ENCODE results near the gene PLCH1.
"Not testable (repeated sequence)": the region's sequence is repeated elsewhere in the genome, so short reads cannot be mapped to it uniquely, and the experiment has no call there.

Gene PLCH1

GRCh38 chr3:155416500-155417118 lies 328.3 kb downstream of the PLCH1 start:
- no peak for DNase-seq (ENCODE audit: low read depth)

- no peak for DNase-seq (ENCODE audit: low read depth)
Observed at GRCh38 chr3:155412904-155413303, 332.0 kb downstream of the PLCH1 start.

GRCh38 chr3:155411500-155412223 lies 333.2 kb downstream of the PLCH1 start:
- no peak for DNase-seq (ENCODE audit: low read depth)

GRCh38 chr3:155409336-155409735 lies 335.5 kb downstream of the PLCH1 start:
- DNase-seq (ENCODE audit: low read depth) = no peak

GRCh38 chr3:155407971-155408370 lies 336.9 kb downstream of the PLCH1 start:
- DNase-seq (ENCODE audit: low read depth) = no peak

- no peak for DNase-seq (ENCODE audit: low read depth)
Observed at GRCh38 chr3:155407331-155407730, 337.5 kb downstream of the PLCH1 start.

- DNase-seq (ENCODE audit: low read depth) = no peak
Observed at GRCh38 chr3:155404486-155404885, 340.4 kb downstream of the PLCH1 start.

GRCh38 chr3:155402656-155403055 lies 342.2 kb downstream of the PLCH1 start:
- no peak for DNase-seq (ENCODE audit: low read depth)

GRCh38 chr3:155398046-155398445 lies 346.8 kb downstream of the PLCH1 start:
- DNase-seq (ENCODE audit: low read depth) = no peak

- not testable (repeated sequence) for DNase-seq (ENCODE audit: low read depth)
Observed at GRCh38 chr3:155394896-155395295, 350.0 kb downstream of the PLCH1 start.

GRCh38 chr3:155394240-155394639 lies 350.6 kb downstream of the PLCH1 start:
- DNase-seq (ENCODE audit: low read depth) = no peak

GRCh38 chr3:155393316-155393715 lies 351.6 kb downstream of the PLCH1 start:
- DNase-seq (ENCODE audit: low read depth) = no peak

GRCh38 chr3:155392138-155392537 lies 352.7 kb downstream of the PLCH1 start:
- no peak for DNase-seq (ENCODE audit: low read depth)

GRCh38 chr3:155391551-155391958 lies 353.3 kb downstream of the PLCH1 start:
- no peak for DNase-seq (ENCODE audit: low read depth)

- DNase-seq (ENCODE audit: low read depth) = no peak
Observed at GRCh38 chr3:155391104-155391503, 353.8 kb downstream of the PLCH1 start.

- no peak for DNase-seq (ENCODE audit: low read depth)
Observed at GRCh38 chr3:155390351-155390750, 354.5 kb downstream of the PLCH1 start.

GRCh38 chr3:155388417-155388816 lies 356.5 kb downstream of the PLCH1 start:
- no peak for DNase-seq (ENCODE audit: low read depth)

GRCh38 chr3:155387571-155387970 lies 357.3 kb downstream of the PLCH1 start:
- no peak for DNase-seq (ENCODE audit: low read depth)

GRCh38 chr3:155386919-155387318 lies 358.0 kb downstream of the PLCH1 start:
- DNase-seq (ENCODE audit: low read depth) = no peak

GRCh38 chr3:155385896-155386625 lies 358.8 kb downstream of the PLCH1 start:
- no peak for DNase-seq (ENCODE audit: low read depth)

GRCh38 chr3:155382396-155383042 lies 362.4 kb downstream of the PLCH1 start:
- no peak for DNase-seq (ENCODE audit: low read depth)

GRCh38 chr3:155377847-155378246 lies 367.0 kb downstream of the PLCH1 start:
- DNase-seq (ENCODE audit: low read depth) = no peak

GRCh38 chr3:155377071-155377470 lies 367.8 kb downstream of the PLCH1 start:
- DNase-seq (ENCODE audit: low read depth) = no peak

Measured in activated T-helper 1 cell treated with Interleukin-2 at 50 U/mL for 16 hours (primary cell).